HUES6 (cell line): ENCODE results near the gene ZNF790.

ENCODE experiments used
- H3K27ac ChIP-seq: 2 replicates; pipeline ENCODE4 v1.7.0; 2013; ENCODE audit warnings: low read depth, mild to moderate bottlenecking, low read length, inconsistent platforms
- H3K27me3 ChIP-seq: 2 replicates; pipeline ENCODE4 v1.6.1; 2013; ENCODE audit warnings: low read length; ENCODE audit not compliant: control insufficient read depth, insufficient read depth
- H3K36me3 ChIP-seq: 2 replicates; pipeline ENCODE4 v1.6.1; 2013; ENCODE audit warnings: low read length; ENCODE audit not compliant: control insufficient read depth, insufficient read depth
- H3K4me1 ChIP-seq: 2 replicates; pipeline ENCODE4 v1.6.1; 2013; ENCODE audit warnings: low read length; ENCODE audit not compliant: control insufficient read depth, insufficient read depth
- H3K4me3 ChIP-seq: 2 replicates; pipeline ENCODE4 v1.5.1; 2013; ENCODE audit warnings: low read depth, low read length
- H3K9ac ChIP-seq: one replicate; pipeline ENCODE4 v1.6.1; 2013; ENCODE audit warnings: mild to moderate bottlenecking, low read length
- H3K9me3 ChIP-seq: 2 replicates; pipeline ENCODE4 v1.6.1; 2013; ENCODE audit warnings: low read depth, low read length; ENCODE audit not compliant: control insufficient read depth, insufficient read depth

ZNF790 gene

DNA sequence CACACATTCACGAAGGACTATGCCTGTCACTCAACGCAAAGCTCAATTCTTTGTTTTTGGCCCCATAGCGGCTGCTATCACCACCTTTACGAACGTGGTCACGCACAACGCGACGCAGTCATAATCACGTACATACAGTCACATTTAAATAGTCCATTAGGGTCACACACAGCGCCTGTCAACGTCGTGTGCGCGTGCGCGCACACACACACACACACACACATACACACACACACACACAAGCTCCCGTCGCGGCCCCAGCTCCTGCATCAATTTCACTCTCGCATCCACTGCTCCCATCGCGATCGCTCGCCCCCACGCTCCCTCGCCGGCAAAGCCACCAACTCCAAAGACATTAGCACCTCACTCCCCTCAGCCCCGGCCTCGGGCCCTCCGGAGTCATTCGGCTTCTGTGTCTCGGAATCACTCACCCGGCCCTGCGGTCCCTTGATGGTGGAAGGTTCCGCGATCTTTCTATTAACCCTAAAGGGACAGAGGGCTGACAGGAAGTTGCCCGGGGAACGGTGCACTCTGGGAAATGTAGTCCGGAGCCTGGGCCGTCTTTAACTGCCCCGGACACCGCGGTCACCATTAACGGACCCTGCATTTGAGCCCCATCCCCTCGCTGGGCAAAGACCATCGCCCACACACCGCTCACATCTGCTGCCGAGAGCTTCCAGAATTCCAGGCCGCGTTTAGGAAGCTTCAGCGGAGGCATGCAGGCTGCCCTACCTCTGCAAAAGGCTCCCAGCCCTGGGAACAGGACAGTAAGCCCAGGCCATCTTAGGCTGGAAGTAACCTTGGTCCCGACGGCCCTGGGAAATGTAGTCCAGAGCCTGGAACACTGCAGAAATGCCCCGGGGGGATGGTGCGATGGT, at the start of gene ZNF790:
Gene ZNF790, minus strand, starts transcription at position 482 of the 878 bp plus-strand sequence. CDS start 12,768 bp downstream, outside the sequence.
- peak within 1 kb of the TSS; percentile 45 for H3K27ac ChIP-seq
- H3K9ac ChIP-seq, result peak within 1 kb of the TSS; percentile 89
- no peaks in the 10 kb centered on the region for H3K4me1 ChIP-seq
- H3K4me3 ChIP-seq, result peak within 1 kb of the TSS; percentile 76
- peaks cover 24% of the 10 kb centered on the region; the same call in 1 of the 2 replicates for H3K9me3 ChIP-seq
- H3K27me3 ChIP-seq, result no peaks in the 10 kb centered on the region
- peaks cover 10% of the 10 kb centered on the region for H3K36me3 ChIP-seq

DNA sequence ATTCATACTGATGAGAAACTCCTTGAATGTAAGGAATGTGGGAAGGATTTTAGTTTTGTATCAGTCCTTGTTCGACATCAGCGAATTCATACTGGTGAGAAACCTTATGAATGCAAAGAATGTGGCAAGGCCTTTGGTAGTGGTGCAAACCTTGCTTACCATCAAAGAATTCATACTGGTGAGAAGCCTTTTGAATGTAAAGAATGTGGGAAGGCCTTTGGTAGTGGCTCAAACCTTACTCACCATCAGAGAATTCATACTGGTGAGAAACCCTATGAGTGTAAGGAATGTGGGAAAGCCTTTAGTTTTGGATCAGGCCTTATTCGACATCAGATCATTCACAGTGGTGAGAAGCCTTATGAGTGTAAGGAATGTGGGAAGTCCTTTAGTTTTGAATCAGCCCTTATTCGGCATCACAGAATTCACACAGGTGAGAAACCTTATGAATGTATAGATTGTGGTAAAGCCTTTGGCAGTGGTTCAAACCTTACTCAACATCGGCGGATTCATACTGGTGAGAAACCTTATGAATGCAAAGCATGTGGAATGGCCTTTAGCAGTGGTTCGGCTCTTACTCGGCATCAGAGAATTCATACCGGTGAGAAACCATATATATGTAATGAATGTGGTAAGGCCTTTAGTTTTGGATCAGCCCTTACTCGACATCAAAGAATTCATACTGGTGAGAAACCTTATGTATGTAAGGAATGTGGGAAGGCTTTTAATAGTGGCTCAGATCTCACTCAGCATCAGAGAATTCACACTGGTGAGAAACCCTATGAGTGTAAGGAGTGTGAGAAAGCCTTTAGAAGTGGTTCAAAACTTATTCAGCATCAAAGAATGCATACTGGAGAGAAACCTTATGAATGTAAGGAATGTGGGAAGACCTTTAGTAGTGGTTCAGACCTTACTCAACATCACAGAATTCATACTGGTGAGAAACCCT, 39.1 kb upstream of the ZNF790 start:
- Histone ChIP-seq H3K27me3 (no peaks in the 10 kb centered on the region), H3K9ac (no peak overlapping the region), H3K27ac (no peak overlapping the region), H3K4me1 (no peaks in the 10 kb centered on the region), H3K4me3 (no peak overlapping the region), H3K9me3 (peaks cover 72% of the 10 kb centered on the region), H3K36me3 (peaks cover 26% of the 10 kb centered on the region)

DNA sequence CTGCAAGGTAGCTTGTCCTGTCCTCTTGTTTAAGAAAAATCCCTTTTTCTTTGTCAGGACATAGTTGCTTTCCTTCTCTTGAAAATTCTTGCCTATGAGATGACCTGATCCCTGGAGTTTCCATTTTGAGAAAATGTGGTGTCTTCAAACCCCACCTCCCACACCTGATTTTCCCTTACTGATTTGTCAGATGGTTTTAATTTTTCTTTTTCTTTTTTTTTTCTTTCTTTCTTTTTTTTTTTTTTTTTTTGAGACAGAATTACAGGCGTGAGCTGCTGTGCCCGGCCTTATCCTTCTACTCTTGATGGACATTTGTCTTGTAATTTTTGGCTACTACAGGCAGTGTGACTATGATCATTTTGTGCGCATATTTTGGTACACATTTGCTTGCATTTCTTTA, 13.7 kb upstream of the ZNF790 start:
- Histone ChIP-seq H3K27me3 (no peaks in the 10 kb centered on the region), H3K9me3 (peaks cover 11% of the 10 kb centered on the region; the same call in 1 of the 2 replicates), H3K36me3 (peaks cover 18% of the 10 kb centered on the region), H3K27ac (no peak overlapping the region), H3K9ac (no peak overlapping the region), H3K4me1 (no peaks in the 10 kb centered on the region; the same call in 1 of the 2 replicates), H3K4me3 (peak overlapping the region; percentile 84)

DNA sequence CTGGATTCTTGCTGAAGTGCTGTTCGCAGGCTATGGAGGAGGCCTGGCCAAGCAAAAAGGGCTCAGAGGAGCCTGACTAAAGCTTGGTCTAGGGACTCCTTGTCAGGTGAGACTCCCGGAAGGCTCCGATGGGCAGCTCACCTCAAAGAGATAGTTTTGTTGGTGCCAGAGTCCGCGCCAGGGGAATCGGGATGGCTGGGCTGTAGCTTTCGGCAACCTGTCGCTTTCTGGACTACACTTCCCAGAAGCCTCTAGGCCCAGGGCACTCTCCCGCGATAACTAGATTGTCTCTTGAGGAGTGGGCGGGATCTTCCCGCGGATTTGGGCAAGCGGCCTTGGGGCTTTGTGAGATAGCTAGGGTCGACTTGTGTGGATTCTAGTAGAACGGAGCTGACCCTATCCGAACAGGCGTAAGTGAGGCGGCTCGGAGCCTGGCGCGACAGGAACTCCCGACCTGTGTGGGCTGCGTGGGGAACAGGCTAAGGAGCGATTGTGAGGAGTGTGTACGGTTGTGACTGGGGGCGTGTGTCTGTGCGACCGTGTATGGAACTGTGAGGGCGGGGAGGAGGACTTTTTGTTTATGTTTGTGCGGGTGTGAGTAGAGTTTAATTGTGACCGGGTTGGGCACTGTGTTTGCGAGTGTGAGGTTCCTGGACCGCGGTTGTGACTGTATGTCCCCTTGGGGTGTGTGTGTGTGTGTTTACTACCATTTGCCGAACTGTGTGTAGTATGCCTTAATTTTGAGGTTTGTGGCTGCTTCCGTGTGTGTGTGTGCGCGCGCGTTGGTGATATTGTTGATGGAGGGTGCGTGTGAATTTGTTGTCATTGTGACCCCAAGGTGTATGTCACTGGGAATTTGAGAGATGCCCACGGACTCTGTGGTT, 12.6 kb upstream of the ZNF790 start, which contains the start of gene ZNF345:
Gene ZNF345, plus strand, starts transcription at position 318 of the 884 bp plus-strand sequence. CDS start 25,955 bp downstream, outside the sequence.
- Histone ChIP-seq H3K27ac (peak within 1 kb of the TSS; percentile 32; the same call in 1 of the 2 replicates), H3K9me3 (peaks cover 9% of the 10 kb centered on the region; the same call in 1 of the 2 replicates), H3K4me1 (no peaks in the 10 kb centered on the region; the same call in 1 of the 2 replicates), H3K9ac (peak within 1 kb of the TSS; percentile 78), H3K4me3 (peak within 1 kb of the TSS; percentile 84), H3K27me3 (no peaks in the 10 kb centered on the region), H3K36me3 (peaks cover 16% of the 10 kb centered on the region)

DNA sequence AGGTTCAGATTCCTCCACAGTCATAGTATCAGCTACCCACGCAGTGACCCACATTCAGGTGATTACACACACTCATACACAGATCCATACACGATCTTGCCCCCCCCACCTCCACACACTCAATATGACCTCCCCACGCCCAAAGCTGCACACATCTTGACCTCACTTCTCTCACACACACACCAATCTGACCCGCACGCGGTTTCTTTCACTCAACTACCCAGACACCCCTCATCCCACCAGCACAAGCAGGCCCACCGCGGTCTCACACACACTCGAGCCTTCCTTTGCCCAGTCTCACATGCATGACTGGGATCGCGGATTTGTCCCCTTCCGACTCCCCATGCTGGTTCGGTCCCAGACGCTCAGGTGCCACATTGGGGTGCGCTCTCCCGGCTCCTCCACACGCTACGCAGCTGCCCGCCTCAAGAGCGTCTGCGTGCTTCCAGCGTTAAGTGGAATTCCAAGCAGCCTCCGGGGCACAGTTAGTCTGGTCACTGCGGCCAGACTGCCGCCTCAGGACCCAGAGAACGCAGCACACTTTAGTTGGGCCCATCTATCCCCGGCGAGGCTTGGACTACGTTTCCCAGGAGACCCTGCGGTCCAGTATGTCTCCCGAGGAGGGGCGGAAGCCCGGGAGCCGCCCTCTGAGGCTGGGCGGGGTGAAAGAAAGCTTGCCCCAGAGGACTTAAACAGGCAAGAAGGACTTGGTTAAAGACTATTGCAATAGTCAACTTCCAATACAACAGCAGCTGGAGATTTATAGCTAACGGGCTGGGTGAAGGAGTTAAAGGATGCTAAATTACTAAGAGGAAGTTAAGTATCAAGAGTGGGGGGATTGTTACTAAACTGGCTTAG, 11.7 kb upstream of the ZNF790 start:
- Histone ChIP-seq H3K27ac (peak overlapping the region; percentile 32; the same call in 1 of the 2 replicates), H3K9ac (peak overlapping the region; percentile 78), H3K4me1 (no peaks in the 10 kb centered on the region; the same call in 1 of the 2 replicates), H3K9me3 (peaks cover 7% of the 10 kb centered on the region; the same call in 1 of the 2 replicates), H3K4me3 (peak overlapping the region; percentile 84), H3K36me3 (peaks cover 11% of the 10 kb centered on the region), H3K27me3 (no peaks in the 10 kb centered on the region)

DNA sequence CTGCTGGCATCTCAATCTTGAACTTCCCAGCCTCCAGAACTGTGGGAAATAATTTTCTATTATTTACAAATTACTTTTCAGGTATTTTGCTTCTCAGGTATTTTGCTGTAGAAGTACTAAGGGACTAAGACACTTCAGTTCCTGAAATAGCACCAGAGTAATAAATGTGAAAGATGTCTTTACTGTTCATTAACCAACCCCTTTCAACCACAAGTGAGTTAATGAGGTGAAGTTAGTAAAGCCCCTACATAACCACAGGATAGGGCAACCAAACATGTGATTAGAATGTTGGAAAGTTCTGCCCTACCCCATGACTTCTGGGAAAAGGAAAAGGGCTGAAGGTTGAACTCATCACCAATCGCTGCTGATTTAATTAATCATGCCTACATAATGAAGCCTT, 9.8 kb upstream of the ZNF790 start:
- H3K27ac ChIP-seq, result no peak overlapping the region
- H3K27me3 ChIP-seq, result no peaks in the 10 kb centered on the region
- H3K9me3 ChIP-seq, result peaks cover 5% of the 10 kb centered on the region; the same call in 1 of the 2 replicates
- H3K4me1 ChIP-seq, result no peaks in the 10 kb centered on the region; the same call in 1 of the 2 replicates
- no peak overlapping the region for H3K9ac ChIP-seq
- no peak overlapping the region for H3K4me3 ChIP-seq
- H3K36me3 ChIP-seq, result peaks cover 8% of the 10 kb centered on the region

DNA sequence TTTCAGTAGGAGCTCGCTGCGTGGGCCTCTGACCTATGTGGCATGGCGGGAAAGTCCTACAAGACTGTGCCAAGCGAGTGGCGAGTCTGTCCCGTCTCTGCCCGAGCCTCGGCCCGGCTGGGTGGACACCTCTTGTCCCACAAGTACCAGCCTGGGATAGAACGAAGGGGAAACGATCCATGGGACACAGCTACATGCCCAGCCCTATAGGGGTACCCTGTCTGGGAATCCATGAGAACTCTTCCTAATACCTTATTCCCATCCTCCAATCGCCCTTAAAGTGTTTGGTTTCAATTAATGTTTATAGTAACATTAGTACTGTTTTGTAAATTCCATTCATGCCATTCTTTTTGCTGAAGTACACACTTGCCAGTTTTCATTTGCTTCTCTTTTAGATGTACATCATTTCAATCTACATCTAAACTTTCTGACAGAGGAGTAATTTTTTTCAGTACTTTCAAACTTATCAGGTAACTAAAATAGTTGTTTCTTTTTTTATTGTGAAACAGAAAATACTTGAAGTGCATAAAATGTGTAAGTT, 667 bp upstream of the ZNF790 start:
- no peaks in the 10 kb centered on the region for H3K4me1 ChIP-seq

DNA sequence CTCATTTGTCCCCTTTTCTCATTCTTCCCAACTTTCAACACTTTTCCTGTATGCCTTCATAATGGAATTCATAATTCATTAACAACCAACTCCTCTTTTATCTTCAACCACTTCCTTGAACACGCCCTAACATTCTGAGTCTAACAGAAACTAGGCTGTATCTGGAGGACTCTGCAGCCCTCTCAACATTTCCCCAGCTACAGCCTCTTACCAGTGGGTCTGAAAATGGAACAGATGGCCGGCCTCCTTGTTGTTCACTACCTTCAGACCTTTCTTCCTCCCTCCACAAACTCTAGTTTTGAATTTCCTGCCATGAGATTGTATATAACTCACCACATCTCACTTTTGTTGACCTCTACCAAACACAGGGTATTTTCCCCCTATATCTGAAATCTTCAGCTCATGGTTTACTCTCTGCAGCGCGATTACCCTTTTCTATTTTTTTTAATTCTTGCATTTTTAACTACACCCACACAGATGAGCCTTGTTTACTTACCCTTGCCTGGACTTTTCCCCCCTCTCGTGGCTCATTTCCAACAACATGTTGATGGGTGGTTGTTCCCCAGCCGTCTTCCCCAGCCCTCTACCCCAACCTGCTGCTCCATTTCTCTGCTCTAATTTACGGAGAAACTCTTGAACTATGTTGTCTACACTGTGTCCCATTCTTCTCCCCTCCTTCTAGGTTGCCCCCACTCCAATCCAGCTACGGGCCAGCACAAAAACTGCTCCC, 846 bp downstream of the ZNF790 start:
- Histone ChIP-seq H3K9ac (peak overlapping the region; percentile 89), H3K9me3 (peaks cover 28% of the 10 kb centered on the region), H3K27me3 (no peaks in the 10 kb centered on the region), H3K27ac (no peak overlapping the region), H3K36me3 (peaks cover 8% of the 10 kb centered on the region), H3K4me3 (peak overlapping the region; percentile 76), H3K4me1 (no peaks in the 10 kb centered on the region)

More for the DNA sequence above, 667 bp upstream of the ZNF790 start:
- H3K27me3 ChIP-seq, result no peaks in the 10 kb centered on the region
- peak overlapping the region; percentile 89 for H3K9ac ChIP-seq
- H3K4me3 ChIP-seq, result peak overlapping the region; percentile 76
- H3K27ac ChIP-seq, result peak overlapping the region; percentile 45; the same call in 1 of the 2 replicates
- H3K9me3 ChIP-seq, result peaks cover 20% of the 10 kb centered on the region; the same call in 1 of the 2 replicates
- H3K36me3 ChIP-seq, result peaks cover 7% of the 10 kb centered on the region

DNA sequence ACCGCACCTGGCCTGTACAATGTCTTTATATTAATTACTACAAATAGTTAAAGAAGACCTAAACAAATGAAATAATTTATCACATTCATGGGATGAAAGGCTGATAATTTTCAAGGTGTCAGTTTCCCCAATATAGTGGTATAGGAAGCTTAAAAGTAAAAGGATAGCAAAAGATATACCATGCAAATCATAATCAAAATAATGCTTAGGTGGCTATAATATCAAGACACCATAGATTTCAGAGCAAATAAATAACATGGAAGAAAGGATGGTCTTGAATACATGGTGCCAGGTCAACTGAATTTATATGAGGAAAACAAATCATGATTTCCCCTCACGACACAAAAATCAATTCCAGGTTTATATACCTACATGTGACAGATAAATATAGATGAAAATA, 4.8 kb downstream of the ZNF790 start:
- Histone ChIP-seq H3K9me3 (peaks cover 60% of the 10 kb centered on the region), H3K4me1 (no peaks in the 10 kb centered on the region), H3K27ac (no peak overlapping the region), H3K9ac (no peak overlapping the region), H3K4me3 (no peak overlapping the region), H3K27me3 (no peaks in the 10 kb centered on the region), H3K36me3 (peaks cover 18% of the 10 kb centered on the region)
